ENCODE data around the gene NAV2.

The NAV2 gene

GRCh38 chr11:19933801-19934488 is 221.3 kb downstream of the NAV2 start:
- DNase-seq: no peak

- DNase-seq: no peak
Observed at GRCh38 chr11:19934828-19935259, 222.2 kb downstream of the NAV2 start.

- DNase-seq: no peak
Observed at GRCh38 chr11:19935507-19935906, 222.9 kb downstream of the NAV2 start.

- no peak for DNase-seq
Observed at GRCh38 chr11:19936461-19936860, 223.8 kb downstream of the NAV2 start.

- DNase-seq: no peak
Observed at GRCh38 chr11:19938169-19938856, 225.7 kb downstream of the NAV2 start.

GRCh38 chr11:19938866-19939265 is 226.2 kb downstream of the NAV2 start:
- no peak for DNase-seq

- no peak for DNase-seq
Observed at GRCh38 chr11:19939415-19939929, 226.8 kb downstream of the NAV2 start.

- no peak for DNase-seq
Observed at GRCh38 chr11:19940831-19941230, 228.2 kb downstream of the NAV2 start.

GRCh38 chr11:19946681-19947080 is 234.0 kb downstream of the NAV2 start:
- no peak for DNase-seq

- DNase-seq: no peak
Observed at GRCh38 chr11:19947537-19948114, 235.0 kb downstream of the NAV2 start.

GRCh38 chr11:19949606-19950005 is 237.0 kb downstream of the NAV2 start:
- DNase-seq: no peak

- DNase-seq: no peak
Observed at GRCh38 chr11:19951558-19952115, 239.0 kb downstream of the NAV2 start.

- no peak for DNase-seq
Observed at GRCh38 chr11:19952116-19952605, 239.5 kb downstream of the NAV2 start.

GRCh38 chr11:19952911-19953310 is 240.3 kb downstream of the NAV2 start:
- DNase-seq: no peak

GRCh38 chr11:19953336-19953735 is 240.7 kb downstream of the NAV2 start:
- no peak for DNase-seq

- no peak for DNase-seq
Observed at GRCh38 chr11:19953909-19954308, 241.3 kb downstream of the NAV2 start.

GRCh38 chr11:19954899-19955298 is 242.3 kb downstream of the NAV2 start:
- no peak for DNase-seq

- no peak for DNase-seq
Observed at GRCh38 chr11:19955660-19956059, 243.0 kb downstream of the NAV2 start.

GRCh38 chr11:19956228-19956627 is 243.6 kb downstream of the NAV2 start:
- DNase-seq: no peak

- no peak for DNase-seq
Observed at GRCh38 chr11:19957294-19957943, 244.8 kb downstream of the NAV2 start.

GRCh38 chr11:19958204-19958603 is 245.6 kb downstream of the NAV2 start:
- DNase-seq: no peak

- no peak for DNase-seq
Observed at GRCh38 chr11:19959210-19959609, 246.6 kb downstream of the NAV2 start.

- no peak for DNase-seq
Observed at GRCh38 chr11:19959648-19960059, 247.0 kb downstream of the NAV2 start.
